Panc1 (cell line): ENCODE results near the gene CHST8. TPM values are rescaled to one million over a fixed set of nuclear protein-coding genes. Genes with fewer than 3 reads are reported as not detected.

Experiments
- ATAC-seq: fragments of 200-7000 bp; cut with Tn5 transposase; 2 replicates; pipeline ENCODE4 v1.9.1; 2020; ENCODE audit warnings: mild to moderate bottlenecking, moderate library complexity
- BruUV-seq: library from RNA; stranded (reverse); fragments of 400-500 nt; replicated peaks from 2 replicates; lab custom pipeline; 2021; lab: Mats Ljungman, UMichigan
- CTCF ChIA-PET: fragments of 300-600 bp; sonication (Branson Sonifier 250); formaldehyde crosslinking; loops from one replicate; lab custom pipeline; 2022; ENCODE audit warnings: antibody characterized with exemption; lab: Charles Lee
- POLR2A ChIA-PET: fragments of 300-600 bp; sonication (Branson Sonifier 250); formaldehyde crosslinking; loops from one replicate; lab custom pipeline; 2022; ENCODE audit warnings: antibody characterized with exemption; lab: Charles Lee
- DNase-seq: peaks from one replicate; pipeline ENCODE4 v3.0.0-alpha.2; 2010; ENCODE audit warnings: low read depth, low spot score
- H3K27ac ChIP-seq: 2 replicates; pipeline ENCODE4 v1.5.1; 2011; ENCODE audit warnings: mild to moderate bottlenecking, low read length, inconsistent platforms
- H3K27me3 ChIP-seq: fragments of 200-500 bp; sonication (Bioruptor generic); 2 replicates; pipeline ENCODE4 v1.6.0; 2014; ENCODE audit warnings: low read length, inconsistent platforms; ENCODE audit not compliant: control insufficient read depth, insufficient read depth
- H3K36me3 ChIP-seq: fragments of 200-500 bp; sonication (Bioruptor generic); 2 replicates; pipeline ENCODE4 v1.5.1; 2014; ENCODE audit warnings: inconsistent platforms, mild to moderate bottlenecking, low read length, moderate library complexity; ENCODE audit not compliant: control insufficient read depth, insufficient read depth
- H3K4me1 ChIP-seq: 2 replicates; pipeline ENCODE4 v1.5.1; 2011; ENCODE audit warnings: inconsistent platforms, mild to moderate bottlenecking, low read length, moderate library complexity; ENCODE audit not compliant: control insufficient read depth, insufficient read depth
- H3K4me3 ChIP-seq, 2 experiments: 2 replicates each; pipeline ENCODE4 v1.5.1; 2011 to 2012; ENCODE audit warnings: low read depth in 2 of 2, low read length in 2 of 2, mild to moderate bottlenecking in 2 of 2, inconsistent platforms in 1 of 2, moderate library complexity in 1 of 2
- H3K9me3 ChIP-seq: fragments of 200-500 bp; sonication (Bioruptor generic); 2 replicates; pipeline ENCODE4 v1.5.1; 2014; ENCODE audit warnings: low read depth, mild to moderate bottlenecking, inconsistent platforms, low read length, moderate library complexity; ENCODE audit not compliant: control insufficient read depth, insufficient read depth
- POLR2AphosphoS5 ChIP-seq: IDR thresholded peaks from 2 replicates; pipeline ENCODE4 v1.6.1; 2012; ENCODE audit warnings: mild to moderate bottlenecking, low read depth, low read length, moderate library complexity
- SIN3A ChIP-seq: IDR thresholded peaks from 2 replicates; pipeline ENCODE4 v1.6.1; 2012; ENCODE audit warnings: low read depth, mild to moderate bottlenecking, low read length, moderate library complexity, borderline replicate concordance; ENCODE audit not compliant: insufficient read depth
- TCF7L2 ChIP-seq: IDR thresholded peaks from 2 replicates; pipeline ENCODE4 v1.6.1; 2011; ENCODE audit warnings: mild to moderate bottlenecking, low read depth, low read length, inconsistent platforms
- in situ Hi-C: cut with HindIII; loops from 2 replicates; pipeline ENCODE4 v1.10.0; 2016; ENCODE audit warnings: low sequenced_read_pairs, low pct_unique_long_range_greater_than_20kb
- intact Hi-C: fragments of 100-400 bp; cut with micrococcal nuclease; formaldehyde crosslinking; loops from one replicate; pipeline ENCODE4 v1.10.0; 2022; ENCODE audit not compliant: unreplicated experiment
- total RNA-seq: library from RNA; stranded (reverse); gene quantifications from one replicate; pipeline ENCODE4 v1.2.1, GENCODE V29; 2021; ENCODE audit not compliant: unreplicated experiment
- TF ChIP-seq, protein P1 (sequence below), 2 experiments: IDR thresholded peaks; 2 replicates each; pipeline ENCODE4 v1.6.1; 2011 to 2012; ENCODE audit warnings: low read depth in 2 of 2, control low read depth in 1 of 2, low read length in 1 of 2, mild to moderate bottlenecking in 1 of 2, moderate library complexity in 1 of 2; ENCODE audit not compliant: insufficient read depth in 1 of 2
- TF ChIP-seq, protein P2 (sequence below): fragments of 450-650 bp; IDR thresholded peaks from 2 replicates; pipeline ENCODE4 v1.5.1; 2017; ENCODE audit warnings: mild to moderate bottlenecking

Gene CHST8
- total RNA-seq, 1 experiment from 2014 or later: 0.28 TPM

DNA sequence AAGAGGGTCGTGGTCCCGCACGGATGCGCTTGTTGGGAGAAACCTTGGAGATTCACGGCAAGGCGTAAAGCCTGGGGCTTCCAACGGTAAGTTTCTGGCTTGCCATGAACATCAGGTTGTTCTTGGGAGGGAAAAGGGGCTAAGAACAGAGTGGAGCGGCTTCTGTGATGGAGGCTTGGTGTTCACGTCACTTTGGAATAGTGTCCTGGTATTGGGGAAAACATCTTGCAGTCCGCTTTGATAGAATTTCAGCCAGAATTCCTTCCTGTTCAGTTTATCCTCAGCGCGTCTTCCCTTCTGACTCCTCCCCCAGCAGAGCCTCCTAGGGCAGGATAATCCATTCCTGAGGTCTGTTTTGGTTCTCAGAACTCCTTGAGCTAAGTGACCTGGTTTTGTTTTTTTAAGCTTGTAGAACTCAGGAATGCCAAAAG, 176.9 kb downstream of the CHST8 start:
- DNase-seq: no peak

DNA sequence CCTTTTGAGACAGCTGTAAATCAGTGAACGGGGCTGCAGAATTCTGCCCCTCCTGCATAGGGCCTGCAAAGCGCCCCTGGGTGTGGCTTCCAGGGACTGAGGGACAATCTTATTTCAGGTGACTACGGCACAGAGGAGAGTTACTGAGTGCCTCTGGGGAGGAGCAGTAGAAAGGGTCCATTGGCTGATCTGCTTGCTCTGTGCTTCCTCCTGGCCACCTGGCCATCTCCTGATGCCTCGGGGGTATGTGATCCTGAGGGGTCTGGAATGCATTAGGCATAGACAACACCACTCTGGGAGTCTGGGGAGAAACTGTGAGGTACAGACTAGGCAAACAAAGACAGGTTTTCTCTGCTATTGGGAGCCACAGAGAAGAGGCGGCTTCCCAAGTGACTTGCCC, 177.7 kb downstream of the CHST8 start:
- CTCF ChIA-PET: no interaction called here
- Histone ChIP-seq H3K9me3 (no peaks in the 10 kb centered on the region), H3K27ac (no peak overlapping the region), H3K36me3 (no peaks in the 10 kb centered on the region), H3K27me3 (no peaks in the 10 kb centered on the region), H3K4me3 (no peak overlapping the region), H3K4me1 (peaks cover 4% of the 10 kb centered on the region; the same call in 1 of the 2 replicates)
- TF ChIP-seq, protein P1, sequence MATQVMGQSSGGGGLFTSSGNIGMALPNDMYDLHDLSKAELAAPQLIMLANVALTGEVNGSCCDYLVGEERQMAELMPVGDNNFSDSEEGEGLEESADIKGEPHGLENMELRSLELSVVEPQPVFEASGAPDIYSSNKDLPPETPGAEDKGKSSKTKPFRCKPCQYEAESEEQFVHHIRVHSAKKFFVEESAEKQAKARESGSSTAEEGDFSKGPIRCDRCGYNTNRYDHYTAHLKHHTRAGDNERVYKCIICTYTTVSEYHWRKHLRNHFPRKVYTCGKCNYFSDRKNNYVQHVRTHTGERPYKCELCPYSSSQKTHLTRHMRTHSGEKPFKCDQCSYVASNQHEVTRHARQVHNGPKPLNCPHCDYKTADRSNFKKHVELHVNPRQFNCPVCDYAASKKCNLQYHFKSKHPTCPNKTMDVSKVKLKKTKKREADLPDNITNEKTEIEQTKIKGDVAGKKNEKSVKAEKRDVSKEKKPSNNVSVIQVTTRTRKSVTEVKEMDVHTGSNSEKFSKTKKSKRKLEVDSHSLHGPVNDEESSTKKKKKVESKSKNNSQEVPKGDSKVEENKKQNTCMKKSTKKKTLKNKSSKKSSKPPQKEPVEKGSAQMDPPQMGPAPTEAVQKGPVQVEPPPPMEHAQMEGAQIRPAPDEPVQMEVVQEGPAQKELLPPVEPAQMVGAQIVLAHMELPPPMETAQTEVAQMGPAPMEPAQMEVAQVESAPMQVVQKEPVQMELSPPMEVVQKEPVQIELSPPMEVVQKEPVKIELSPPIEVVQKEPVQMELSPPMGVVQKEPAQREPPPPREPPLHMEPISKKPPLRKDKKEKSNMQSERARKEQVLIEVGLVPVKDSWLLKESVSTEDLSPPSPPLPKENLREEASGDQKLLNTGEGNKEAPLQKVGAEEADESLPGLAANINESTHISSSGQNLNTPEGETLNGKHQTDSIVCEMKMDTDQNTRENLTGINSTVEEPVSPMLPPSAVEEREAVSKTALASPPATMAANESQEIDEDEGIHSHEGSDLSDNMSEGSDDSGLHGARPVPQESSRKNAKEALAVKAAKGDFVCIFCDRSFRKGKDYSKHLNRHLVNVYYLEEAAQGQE (IDR thresholded peaks at IDR 0.05; ENCODE audit: insufficient read depth in 1 of 2, low read depth in 2 of 2, low read length in 1 of 2): no peak
- TF ChIP-seq, protein P2, sequence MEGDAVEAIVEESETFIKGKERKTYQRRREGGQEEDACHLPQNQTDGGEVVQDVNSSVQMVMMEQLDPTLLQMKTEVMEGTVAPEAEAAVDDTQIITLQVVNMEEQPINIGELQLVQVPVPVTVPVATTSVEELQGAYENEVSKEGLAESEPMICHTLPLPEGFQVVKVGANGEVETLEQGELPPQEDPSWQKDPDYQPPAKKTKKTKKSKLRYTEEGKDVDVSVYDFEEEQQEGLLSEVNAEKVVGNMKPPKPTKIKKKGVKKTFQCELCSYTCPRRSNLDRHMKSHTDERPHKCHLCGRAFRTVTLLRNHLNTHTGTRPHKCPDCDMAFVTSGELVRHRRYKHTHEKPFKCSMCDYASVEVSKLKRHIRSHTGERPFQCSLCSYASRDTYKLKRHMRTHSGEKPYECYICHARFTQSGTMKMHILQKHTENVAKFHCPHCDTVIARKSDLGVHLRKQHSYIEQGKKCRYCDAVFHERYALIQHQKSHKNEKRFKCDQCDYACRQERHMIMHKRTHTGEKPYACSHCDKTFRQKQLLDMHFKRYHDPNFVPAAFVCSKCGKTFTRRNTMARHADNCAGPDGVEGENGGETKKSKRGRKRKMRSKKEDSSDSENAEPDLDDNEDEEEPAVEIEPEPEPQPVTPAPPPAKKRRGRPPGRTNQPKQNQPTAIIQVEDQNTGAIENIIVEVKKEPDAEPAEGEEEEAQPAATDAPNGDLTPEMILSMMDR: no peak
- TF ChIP-seq TCF7L2 (no peak), POLR2AphosphoS5 (no peak), SIN3A (no peak)
- in situ Hi-C loops (no loop called here), intact Hi-C loops (no loop called here)
- DNase-seq (no peak), ATAC-seq (no peak)
- POLR2A ChIA-PET: no interaction called here
- BruUV-seq: no TSS peak

More for the DNA sequence above, 176.9 kb downstream of the CHST8 start:
- CTCF ChIA-PET: no interaction called here
- ATAC-seq: no peak
- no peak overlapping the region for H3K4me3 ChIP-seq
- no peak for TF ChIP-seq TCF7L2
- BruUV-seq: no TSS peak
- intact Hi-C loops (no loop called here), in situ Hi-C loops (no loop called here)
- no peaks in the 10 kb centered on the region for H3K36me3 ChIP-seq
- peaks cover 7% of the 10 kb centered on the region; the same call in 1 of the 2 replicates for H3K4me1 ChIP-seq
- H3K27me3 ChIP-seq: no peaks in the 10 kb centered on the region
- H3K9me3 ChIP-seq: no peaks in the 10 kb centered on the region
- POLR2A ChIA-PET: interaction anchor here (0.7 kb wide), 1 partner anchor 303 kb away, joined by 3 read pairs; no protein-coding TSS in a partner anchor
- H3K27ac ChIP-seq: no peak overlapping the region

DNA sequence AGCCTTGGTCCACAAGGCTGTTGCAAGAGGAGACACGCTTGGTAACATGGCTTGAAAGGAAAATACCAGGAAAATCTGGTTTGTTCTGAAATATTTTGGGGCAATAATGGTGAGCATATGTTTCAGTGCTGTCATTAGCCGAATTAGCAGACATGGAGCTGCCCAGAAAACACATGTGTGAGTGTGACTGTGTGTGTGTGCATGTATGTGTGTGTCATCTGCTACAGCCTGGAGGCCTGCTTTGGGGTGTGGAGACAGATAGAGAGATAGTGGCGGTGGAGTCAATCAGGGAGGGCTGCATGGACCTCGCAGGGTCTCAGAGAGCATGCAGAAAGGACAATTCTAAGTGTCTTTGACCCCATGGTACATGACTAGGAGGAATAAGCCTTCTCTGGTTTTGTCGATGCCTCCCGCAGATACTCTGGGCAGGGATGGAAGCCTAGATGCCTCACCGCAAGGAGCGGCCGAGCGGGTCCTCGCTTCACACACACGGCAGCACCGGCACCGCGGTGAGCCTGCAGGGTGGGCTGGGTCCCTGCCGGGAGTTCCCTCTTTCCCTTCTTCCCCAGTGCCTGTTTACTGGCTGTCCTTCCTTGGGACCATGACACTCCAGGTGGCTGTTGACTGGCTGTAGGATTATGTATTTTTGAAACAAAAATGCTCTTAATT, 178.4 kb downstream of the CHST8 start:
- in situ Hi-C loops: no loop called here
- no peaks in the 10 kb centered on the region for H3K4me1 ChIP-seq
- no peaks in the 10 kb centered on the region for H3K9me3 ChIP-seq
- TF ChIP-seq TCF7L2 (no peak), SIN3A (no peak), POLR2AphosphoS5 (no peak)
- TF ChIP-seq, protein P2: no peak
- TF ChIP-seq, protein P1 (IDR thresholded peaks at IDR 0.05; ENCODE audit: insufficient read depth in 1 of 2, low read depth in 2 of 2, low read length in 1 of 2): no peak
- H3K4me3 ChIP-seq: no peak overlapping the region
- ATAC-seq (no peak), DNase-seq (no peak)
- intact Hi-C loops: no loop called here
- POLR2A ChIA-PET: no interaction called here
- CTCF ChIA-PET: no interaction called here
- H3K36me3 ChIP-seq: no peaks in the 10 kb centered on the region
- no peak overlapping the region for H3K27ac ChIP-seq
- no peaks in the 10 kb centered on the region for H3K27me3 ChIP-seq
- no TSS peak for BruUV-seq
